T-helper 1 cell treated with Interleukin-12 subunit alpha and Interleukin-12 subunit beta and Interleukin-4 antibody, amounts not matched to agents 30 μg/mL and 1 μg/mL, for 36 hours (primary cell): ENCODE measurements around the gene CFC1B.
"Not testable (repeated sequence)": the region's sequence is repeated elsewhere in the genome, so short reads cannot be mapped to it uniquely, and the experiment has no call there.

Experiments
- H3K27ac Mint-ChIP-seq: one replicate; pipeline ENCODE4 v1.8.0; 2021; ENCODE audit warnings: mild to moderate bottlenecking, mixed read lengths
- H3K27me3 Mint-ChIP-seq: one replicate; pipeline ENCODE4 v1.8.0; 2021; ENCODE audit warnings: low read depth, mixed read lengths
- H3K36me3 Mint-ChIP-seq: one replicate; pipeline ENCODE4 v1.8.0; 2021; ENCODE audit warnings: low read depth, mixed read lengths
- H3K4me1 Mint-ChIP-seq: one replicate; pipeline ENCODE4 v1.8.0; 2021; ENCODE audit warnings: low read depth, mixed read lengths
- H3K4me3 Mint-ChIP-seq: one replicate; pipeline ENCODE4 v1.8.0; 2021; ENCODE audit warnings: mild to moderate bottlenecking, moderate library complexity, mixed read lengths
- H3K9me3 Mint-ChIP-seq: one replicate; pipeline ENCODE4 v1.8.0; 2021; ENCODE audit warnings: mixed read lengths

CFC1B gene

DNA sequence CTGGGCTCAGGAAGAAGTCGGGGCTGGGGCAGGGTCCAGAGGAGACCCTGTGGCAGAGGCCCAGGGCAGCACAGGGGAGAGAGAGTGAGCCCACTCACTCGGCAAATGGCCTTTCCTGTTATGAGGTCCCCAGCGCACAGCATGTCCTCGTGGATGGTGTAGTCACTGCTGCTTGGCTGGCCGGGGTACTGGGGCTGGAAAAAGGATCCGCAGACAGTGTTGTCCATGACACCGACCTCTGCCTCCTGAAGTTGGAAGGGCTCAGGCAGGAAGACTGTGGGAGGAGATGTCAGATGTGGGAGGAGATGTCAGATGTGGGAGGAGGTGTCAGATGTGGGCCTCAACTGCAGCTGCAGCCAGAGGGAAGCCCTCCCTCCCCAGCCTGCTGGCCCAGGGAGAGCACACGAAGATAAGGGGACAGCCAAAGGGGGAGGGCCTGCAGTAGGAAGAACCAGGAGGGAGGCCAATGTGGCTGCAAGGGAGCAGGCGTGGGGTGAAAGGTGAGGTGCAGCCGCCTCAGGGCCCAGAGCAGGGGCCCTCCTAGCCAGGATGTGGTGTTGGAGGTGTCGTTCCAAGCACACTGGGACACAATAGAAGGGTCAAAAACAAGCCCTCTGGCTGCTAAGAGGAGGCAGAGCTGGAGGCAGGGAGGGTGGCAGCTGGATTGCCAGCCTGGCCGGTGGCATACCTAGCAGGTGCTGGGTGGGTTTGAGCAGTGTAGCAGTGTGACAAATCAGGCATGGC lies 22.9 kb downstream of the CFC1B start:
- not testable (repeated sequence) for H3K4me3 Mint-ChIP-seq, H3K4me1 Mint-ChIP-seq, H3K36me3 Mint-ChIP-seq, H3K27ac Mint-ChIP-seq, H3K9me3 Mint-ChIP-seq, H3K27me3 Mint-ChIP-seq

DNA sequence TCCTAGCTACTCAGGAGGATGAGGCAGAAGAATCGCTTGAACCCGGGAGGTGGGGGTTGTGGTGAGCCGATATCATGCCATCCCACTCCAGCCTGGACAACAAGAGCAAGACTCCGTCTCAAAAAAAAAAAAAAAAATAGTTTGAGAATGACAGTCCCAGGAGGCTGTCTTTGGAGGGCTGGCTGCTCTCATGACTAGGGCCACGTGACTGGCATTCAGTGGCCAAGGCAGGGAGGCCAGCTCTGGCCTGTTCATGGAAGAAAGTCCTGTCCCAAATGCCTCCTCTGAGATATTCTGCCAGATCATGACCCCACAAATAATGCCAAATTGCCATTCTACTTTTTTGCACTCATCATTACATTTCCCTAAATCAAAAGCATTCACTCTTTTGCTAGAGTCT lies 24.0 kb downstream of the CFC1B start:
- not testable (repeated sequence) for H3K27ac Mint-ChIP-seq, H3K36me3 Mint-ChIP-seq

DNA sequence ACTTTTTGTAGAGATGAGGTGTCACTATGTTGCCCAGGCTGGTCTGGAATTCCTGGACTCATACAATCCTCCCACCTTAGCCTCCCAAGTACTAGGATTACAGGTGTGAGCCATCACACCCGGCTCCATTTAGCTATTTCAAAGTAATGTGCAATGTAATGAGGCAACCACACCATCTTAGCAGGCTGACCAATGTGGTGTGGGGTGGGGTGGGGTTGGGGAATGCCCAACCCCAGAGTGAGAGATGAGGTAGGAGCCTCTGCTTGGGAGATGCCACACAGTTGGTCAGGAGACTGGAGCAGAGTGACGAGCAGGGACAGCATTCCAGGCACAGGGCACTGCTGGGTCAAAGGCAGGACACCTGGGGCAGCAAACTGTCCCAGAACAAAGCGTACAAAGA lies 27.4 kb downstream of the CFC1B start:
- H3K4me1 Mint-ChIP-seq, H3K27me3 Mint-ChIP-seq, H3K9me3 Mint-ChIP-seq, H3K27ac Mint-ChIP-seq, H3K36me3 Mint-ChIP-seq, H3K4me3 Mint-ChIP-seq: not testable (repeated sequence)

More for the DNA sequence above, 24.0 kb downstream of the CFC1B start:
- not testable (repeated sequence) for H3K27me3 Mint-ChIP-seq, H3K4me3 Mint-ChIP-seq, H3K4me1 Mint-ChIP-seq, H3K9me3 Mint-ChIP-seq

DNA sequence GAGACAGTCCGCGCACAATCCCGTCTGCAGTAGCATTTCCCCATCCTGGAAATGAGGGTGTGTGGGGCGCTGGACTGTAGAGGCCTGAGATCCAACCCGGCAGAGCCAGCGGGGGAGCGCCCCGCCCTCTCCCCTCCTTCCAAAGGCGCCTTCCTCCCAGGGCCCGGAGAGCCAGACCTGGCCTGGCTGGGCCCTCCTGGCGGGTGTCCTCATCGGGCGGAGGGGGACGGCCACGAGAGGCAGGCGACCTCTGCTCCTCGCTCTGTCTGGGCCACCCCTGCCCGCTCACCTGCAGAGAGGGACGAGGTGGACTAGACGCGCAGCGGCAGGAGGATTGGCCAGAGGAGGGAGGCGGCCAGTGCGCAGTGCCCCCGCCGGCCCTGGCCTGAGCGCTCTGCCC lies 28.5 kb downstream of the CFC1B start:
- H3K4me3 Mint-ChIP-seq, H3K36me3 Mint-ChIP-seq, H3K27me3 Mint-ChIP-seq, H3K9me3 Mint-ChIP-seq, H3K27ac Mint-ChIP-seq, H3K4me1 Mint-ChIP-seq: not testable (repeated sequence)

DNA sequence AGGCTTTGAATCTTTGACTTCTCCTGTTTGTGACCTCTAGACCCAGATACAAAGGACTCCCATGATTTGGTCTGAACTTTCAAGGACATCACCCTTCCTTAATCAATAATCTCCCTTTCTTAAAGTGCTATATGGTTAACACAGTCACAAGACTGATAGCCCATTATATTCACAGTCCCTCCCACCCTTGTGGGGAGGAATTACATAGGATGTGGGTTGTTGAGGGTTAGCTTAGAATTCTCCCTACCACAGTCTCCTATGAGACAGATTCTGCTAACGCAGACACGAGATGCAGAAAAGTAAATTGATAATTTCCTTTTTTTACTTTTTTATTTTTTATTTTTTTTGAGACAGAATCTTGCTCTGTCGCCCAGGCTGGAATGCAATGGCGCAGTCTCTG lies 33.2 kb downstream of the CFC1B start:
- H3K4me3 Mint-ChIP-seq, H3K27me3 Mint-ChIP-seq, H3K9me3 Mint-ChIP-seq: not testable (repeated sequence)

DNA sequence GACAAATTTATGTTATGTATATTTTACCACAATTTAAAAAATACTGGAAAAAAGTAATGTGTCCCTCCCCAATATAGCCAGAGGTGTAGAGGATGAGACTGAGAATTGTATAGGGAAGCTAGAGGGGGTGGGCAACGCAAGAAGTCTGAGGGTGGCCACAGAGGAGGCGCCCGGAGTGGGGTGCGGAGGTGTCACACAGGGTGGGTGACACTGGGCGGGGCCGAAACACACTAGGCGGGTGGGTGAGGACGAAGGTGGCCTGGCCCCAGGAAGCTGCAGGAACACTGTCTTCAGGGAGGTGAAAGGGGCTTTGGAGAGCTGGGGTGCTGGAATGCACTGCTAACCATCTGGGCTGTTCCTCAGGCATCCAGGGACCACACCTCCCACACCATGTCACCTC lies 35.4 kb downstream of the CFC1B start:
- not testable (repeated sequence) for H3K27ac Mint-ChIP-seq, H3K9me3 Mint-ChIP-seq, H3K4me1 Mint-ChIP-seq, H3K27me3 Mint-ChIP-seq, H3K4me3 Mint-ChIP-seq, H3K36me3 Mint-ChIP-seq

More for the DNA sequence above, 33.2 kb downstream of the CFC1B start:
- H3K36me3 Mint-ChIP-seq, H3K27ac Mint-ChIP-seq, H3K4me1 Mint-ChIP-seq: not testable (repeated sequence)

DNA sequence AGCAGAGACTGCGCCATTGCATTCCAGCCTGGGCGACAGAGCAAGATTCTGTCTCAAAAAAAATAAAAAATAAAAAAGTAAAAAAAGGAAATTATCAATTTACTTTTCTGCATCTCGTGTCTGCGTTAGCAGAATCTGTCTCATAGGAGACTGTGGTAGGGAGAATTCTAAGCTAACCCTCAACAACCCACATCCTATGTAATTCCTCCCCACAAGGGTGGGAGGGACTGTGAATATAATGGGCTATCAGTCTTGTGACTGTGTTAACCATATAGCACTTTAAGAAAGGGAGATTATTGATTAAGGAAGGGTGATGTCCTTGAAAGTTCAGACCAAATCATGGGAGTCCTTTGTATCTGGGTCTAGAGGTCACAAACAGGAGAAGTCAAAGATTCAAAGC lies 45.1 kb downstream of the CFC1B start:
- not testable (repeated sequence) for H3K9me3 Mint-ChIP-seq, H3K36me3 Mint-ChIP-seq, H3K4me1 Mint-ChIP-seq, H3K4me3 Mint-ChIP-seq, H3K27ac Mint-ChIP-seq, H3K27me3 Mint-ChIP-seq

DNA sequence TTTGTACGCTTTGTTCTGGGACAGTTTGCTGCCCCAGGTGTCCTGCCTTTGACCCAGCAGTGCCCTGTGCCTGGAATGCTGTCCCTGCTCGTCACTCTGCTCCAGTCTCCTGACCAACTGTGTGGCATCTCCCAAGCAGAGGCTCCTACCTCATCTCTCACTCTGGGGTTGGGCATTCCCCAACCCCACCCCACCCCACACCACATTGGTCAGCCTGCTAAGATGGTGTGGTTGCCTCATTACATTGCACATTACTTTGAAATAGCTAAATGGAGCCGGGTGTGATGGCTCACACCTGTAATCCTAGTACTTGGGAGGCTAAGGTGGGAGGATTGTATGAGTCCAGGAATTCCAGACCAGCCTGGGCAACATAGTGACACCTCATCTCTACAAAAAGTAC lies 50.9 kb downstream of the CFC1B start:
- H3K36me3 Mint-ChIP-seq, H3K27me3 Mint-ChIP-seq, H3K4me1 Mint-ChIP-seq, H3K9me3 Mint-ChIP-seq, H3K4me3 Mint-ChIP-seq, H3K27ac Mint-ChIP-seq: not testable (repeated sequence)

DNA sequence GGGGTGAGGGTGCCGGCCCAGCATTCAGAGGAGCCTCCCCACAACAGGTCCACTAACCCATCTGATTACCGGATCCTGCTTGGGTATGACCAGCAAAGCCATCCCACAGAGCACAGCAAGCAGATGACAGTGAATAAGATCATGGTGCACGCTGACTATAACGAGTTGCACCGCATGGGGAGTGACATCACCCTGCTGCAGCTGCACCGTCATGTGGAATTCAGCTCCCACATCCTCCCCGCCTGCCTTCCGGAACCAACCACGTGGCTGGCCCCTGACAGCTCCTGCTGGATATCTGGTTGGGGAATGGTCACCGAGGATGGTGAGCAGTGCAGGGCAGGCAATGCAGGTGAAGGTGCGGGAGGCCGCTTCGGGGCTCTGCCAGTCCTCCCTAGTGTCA lies 53.2 kb downstream of the CFC1B start:
- H3K4me1 Mint-ChIP-seq, H3K9me3 Mint-ChIP-seq, H3K4me3 Mint-ChIP-seq: not testable (repeated sequence)

DNA sequence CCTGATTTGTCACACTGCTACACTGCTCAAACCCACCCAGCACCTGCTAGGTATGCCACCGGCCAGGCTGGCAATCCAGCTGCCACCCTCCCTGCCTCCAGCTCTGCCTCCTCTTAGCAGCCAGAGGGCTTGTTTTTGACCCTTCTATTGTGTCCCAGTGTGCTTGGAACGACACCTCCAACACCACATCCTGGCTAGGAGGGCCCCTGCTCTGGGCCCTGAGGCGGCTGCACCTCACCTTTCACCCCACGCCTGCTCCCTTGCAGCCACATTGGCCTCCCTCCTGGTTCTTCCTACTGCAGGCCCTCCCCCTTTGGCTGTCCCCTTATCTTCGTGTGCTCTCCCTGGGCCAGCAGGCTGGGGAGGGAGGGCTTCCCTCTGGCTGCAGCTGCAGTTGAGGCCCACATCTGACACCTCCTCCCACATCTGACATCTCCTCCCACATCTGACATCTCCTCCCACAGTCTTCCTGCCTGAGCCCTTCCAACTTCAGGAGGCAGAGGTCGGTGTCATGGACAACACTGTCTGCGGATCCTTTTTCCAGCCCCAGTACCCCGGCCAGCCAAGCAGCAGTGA lies 55.3 kb downstream of the CFC1B start:
- H3K27me3 Mint-ChIP-seq, H3K27ac Mint-ChIP-seq, H3K4me3 Mint-ChIP-seq, H3K4me1 Mint-ChIP-seq, H3K9me3 Mint-ChIP-seq, H3K36me3 Mint-ChIP-seq: not testable (repeated sequence)

More for the DNA sequence above, 53.2 kb downstream of the CFC1B start:
- not testable (repeated sequence) for H3K27me3 Mint-ChIP-seq, H3K27ac Mint-ChIP-seq, H3K36me3 Mint-ChIP-seq

DNA sequence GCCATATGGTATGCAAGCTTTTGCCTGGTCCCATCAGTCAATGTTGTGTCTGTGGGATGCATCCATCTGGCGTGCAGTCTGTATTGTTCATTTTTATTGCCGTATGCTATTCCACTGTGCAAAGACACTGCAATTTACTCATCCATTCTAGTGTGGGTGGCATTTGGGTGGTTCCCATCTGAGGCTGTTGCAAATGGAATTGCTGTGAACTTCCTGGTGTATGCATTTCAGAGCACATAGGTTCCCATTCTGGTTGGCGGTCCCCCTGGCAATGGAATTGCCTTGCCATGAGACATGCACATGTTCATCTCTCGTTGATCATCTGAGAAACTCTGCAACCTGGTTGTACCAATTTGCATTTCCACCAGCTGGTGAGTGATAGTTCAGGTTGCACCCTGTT lies 56.5 kb downstream of the CFC1B start:
- H3K4me3 Mint-ChIP-seq, H3K4me1 Mint-ChIP-seq, H3K9me3 Mint-ChIP-seq, H3K27ac Mint-ChIP-seq, H3K36me3 Mint-ChIP-seq, H3K27me3 Mint-ChIP-seq: not testable (repeated sequence)
